Cerebellar cortex (tissue), 1 donor: ENCODE data around the gene TRIM44.

Experiments
- DNase-seq: peaks from one replicate; pipeline ENCODE4 v3.0.0-alpha.2; 2015; ENCODE audit warnings: low spot score

TRIM44 gene

GRCh38 chr11:35662649-35663407 is at the start of gene TRIM44:
TRIM44 (plus strand) TSS chr11:35662775; CDS start chr11:35663112, 337 bp downstream.
- DNase-seq = peak; percentile 44

DNA sequence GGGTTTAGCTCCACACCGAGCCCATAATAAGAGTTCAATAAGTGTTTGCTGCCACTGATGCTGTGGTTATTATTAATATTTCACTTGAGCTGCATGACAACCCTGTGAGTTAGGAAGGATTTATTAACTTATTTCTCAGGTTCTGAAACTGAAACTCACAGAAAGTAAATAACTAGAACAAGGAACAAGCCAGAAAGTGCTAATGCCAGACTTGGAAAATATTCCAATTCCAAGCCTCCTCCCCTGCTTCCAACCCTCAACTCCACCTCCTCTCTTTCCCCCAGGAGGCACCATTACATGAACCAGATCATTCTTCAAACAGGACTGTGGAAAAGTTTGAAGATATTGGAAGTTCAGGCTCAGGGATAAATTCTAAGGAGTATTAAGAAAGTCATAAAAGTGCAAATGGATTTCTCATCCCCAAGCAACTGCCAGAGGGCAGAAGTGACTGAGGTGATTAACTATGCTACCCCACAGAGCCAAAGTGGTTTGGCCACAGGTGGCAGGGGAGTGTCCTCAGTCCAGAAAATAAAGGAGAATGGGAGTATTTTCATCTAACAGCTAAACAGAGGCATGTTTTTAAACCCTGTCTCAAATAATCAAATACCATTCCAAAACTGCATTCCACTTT is 47.5 kb upstream of the TRIM44 start:
- DNase-seq = no peak

DNA sequence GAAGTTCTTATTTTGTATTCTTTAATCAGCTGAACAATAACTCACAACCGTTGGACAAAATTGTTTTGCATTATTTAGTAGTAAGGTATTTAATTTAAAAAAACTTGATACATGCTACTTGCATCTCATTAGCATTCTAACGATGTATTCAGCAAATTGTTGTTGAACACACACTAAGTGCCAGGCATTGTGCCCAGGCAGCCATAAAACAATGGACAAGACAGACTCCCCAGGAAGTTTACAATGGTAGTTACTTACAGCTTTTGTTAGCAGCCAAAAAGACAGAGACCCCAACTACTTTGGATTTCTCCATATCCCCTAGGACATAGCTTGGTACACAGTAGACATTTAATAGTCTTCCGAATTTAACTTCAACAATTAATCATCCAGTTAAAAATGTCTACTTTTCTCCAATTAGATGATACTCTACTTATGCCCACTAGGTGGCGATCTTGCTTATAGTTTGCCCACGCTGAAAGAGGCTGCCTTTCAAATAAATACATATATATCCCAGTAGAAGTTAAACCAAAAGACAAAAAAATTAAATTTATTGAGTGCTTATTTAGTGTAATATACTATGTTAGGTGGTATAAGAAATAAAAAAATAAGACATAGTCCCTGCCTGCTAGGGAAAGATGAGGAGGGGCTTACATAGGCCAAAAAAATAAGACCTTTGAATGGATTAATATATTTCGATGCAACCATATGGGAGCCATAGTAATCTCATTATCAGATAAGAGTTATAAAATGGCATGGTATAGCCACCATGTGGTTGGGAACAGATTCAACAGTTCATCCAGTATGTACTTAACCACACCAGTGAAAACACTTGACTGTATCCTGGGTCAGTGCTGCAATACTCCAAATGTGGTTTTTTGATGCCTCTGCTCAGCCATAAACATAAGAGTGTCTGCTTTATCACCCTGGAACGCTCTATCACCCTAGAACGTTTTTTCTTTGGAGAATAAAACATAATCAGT is 46.4 kb upstream of the TRIM44 start:
- peak; percentile 80 for DNase-seq

GRCh38 chr11:35617316-35617686 is 45.3 kb upstream of the TRIM44 start:
- DNase-seq = no peak

GRCh38 chr11:35617687-35618496 is 44.7 kb upstream of the TRIM44 start, which contains the start of gene FJX1:
FJX1 (plus strand) TSS chr11:35618460; CDS start chr11:35618637, 177 bp downstream.
- peak; percentile 77 for DNase-seq

DNA sequence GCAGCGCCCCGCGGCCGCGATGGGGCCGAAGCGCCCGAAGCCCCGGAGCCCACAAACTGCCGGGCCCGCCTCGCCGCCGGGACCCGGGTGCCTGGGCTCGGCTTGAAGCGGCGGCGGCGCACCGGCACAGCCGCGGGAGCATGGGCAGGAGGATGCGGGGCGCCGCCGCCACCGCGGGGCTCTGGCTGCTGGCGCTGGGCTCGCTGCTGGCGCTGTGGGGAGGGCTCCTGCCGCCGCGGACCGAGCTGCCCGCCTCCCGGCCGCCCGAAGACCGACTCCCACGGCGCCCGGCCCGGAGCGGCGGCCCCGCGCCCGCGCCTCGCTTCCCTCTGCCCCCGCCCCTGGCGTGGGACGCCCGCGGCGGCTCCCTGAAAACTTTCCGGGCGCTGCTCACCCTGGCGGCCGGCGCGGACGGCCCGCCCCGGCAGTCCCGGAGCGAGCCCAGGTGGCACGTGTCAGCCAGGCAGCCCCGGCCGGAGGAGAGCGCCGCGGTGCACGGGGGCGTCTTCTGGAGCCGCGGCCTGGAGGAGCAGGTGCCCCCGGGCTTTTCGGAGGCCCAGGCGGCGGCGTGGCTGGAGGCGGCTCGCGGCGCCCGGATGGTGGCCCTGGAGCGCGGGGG is 44.0 kb upstream of the TRIM44 start:
- no peak for DNase-seq

- peak; percentile 65 for DNase-seq
Observed at GRCh38 chr11:35619116-35619854, 43.3 kb upstream of the TRIM44 start.

DNA sequence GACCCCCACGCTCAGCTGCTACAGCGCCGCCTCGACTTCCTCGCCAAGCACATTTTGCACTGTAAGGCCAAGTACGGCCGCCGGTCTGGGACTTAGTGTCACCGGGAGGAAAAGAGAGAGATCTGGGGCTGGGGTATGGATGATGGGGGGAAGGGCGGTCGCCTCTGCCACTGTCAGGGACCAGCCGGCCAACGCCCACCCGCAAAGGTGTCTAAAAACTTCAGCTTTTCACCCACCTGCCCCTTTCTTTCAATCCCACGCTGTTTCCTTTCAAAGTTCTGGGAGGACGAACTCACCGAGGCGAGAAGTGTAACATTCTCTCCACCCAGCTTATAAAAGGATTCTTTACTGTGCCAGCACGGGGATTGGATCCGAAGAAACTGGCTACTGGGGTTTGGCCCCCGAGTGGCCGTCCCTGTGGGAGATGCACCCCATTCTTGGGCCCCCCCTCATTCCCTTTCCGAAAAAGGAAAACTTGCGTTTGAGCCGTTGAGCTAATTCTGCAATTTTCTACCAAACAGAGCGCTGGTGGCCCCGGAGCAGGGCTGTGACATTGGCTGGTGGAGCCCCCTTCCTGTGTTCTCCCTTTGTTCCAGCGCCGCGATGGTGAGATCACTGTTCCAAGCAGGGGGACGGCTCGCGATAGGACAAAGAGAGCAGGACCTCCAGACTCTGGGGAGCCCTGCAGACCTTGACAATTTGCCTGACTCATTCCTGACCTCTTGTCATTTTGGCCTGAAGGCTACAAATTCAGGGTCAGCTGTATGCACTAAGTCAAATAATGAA is 42.5 kb upstream of the TRIM44 start:
- peak; percentile 59 for DNase-seq

GRCh38 chr11:35620795-35621194 is 41.8 kb upstream of the TRIM44 start:
- no peak for DNase-seq

GRCh38 chr11:35621620-35622019 is 41.0 kb upstream of the TRIM44 start:
- DNase-seq = no peak

- no peak for DNase-seq
Observed at GRCh38 chr11:35622070-35622469, 40.5 kb upstream of the TRIM44 start.

GRCh38 chr11:35623621-35624168 is 38.9 kb upstream of the TRIM44 start:
- no peak for DNase-seq

GRCh38 chr11:35624316-35624715 is 38.3 kb upstream of the TRIM44 start:
- DNase-seq = no peak

DNA sequence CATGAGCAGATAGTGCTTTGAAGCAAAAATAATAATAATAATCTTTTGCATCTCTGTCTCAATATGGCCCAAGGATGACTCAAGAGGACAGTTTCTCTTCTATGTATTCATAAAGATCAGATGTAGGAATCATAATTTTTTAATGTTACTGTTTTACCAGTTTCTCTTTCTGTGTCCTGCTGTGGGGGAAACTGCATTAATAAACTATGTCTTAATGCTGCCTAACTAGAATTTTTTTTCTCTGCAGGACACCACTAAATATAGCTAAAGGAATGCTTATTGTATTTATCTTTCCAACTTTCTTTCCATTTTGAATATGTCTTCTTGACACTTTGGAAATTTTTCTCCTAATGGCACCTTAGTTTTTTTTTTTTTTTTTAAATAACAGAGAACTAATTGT is 37.8 kb upstream of the TRIM44 start:
- no peak for DNase-seq

DNA sequence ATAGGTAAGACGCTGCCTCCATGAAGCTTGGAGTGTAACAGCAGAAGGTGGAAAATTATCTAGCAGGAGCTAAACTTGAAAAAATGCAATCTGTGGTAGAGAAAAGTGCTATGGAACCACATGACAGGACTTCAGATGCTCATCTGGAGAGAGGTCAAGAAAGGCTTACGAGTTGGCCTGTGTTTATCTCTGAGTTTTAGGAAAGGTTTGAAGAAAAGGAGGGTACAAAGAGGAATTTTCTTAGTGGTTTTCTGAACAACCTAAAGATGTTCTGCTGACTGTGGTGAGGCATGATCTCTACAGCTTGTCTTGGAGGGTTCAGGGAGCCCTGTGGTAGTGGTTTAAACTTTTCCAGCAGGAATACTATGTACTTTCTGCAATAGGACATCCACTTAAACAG is 36.1 kb upstream of the TRIM44 start:
- DNase-seq = no peak

GRCh38 chr11:35629511-35629910 is 33.1 kb upstream of the TRIM44 start:
- DNase-seq = no peak

DNA sequence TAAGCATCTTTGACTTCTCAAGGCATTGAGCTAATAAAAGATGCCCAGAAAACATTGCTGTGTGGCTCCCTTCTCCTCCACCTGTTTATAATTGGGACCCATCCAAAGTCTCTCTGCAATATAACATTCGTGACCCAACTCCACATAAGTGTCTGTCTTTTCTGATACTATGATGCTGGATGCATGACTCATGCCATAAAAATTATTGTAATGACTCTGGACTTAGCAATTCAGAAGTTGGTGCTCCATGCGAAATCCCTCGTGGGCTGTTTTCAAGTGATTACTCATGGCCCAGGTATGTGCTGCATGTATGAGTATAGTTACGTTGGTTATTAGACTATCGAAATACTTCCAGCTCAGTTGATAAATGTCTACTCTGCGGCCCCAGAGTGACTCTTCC is 32.7 kb upstream of the TRIM44 start:
- no peak for DNase-seq

GRCh38 chr11:35631891-35632290 is 30.7 kb upstream of the TRIM44 start:
- DNase-seq = no peak

- no peak for DNase-seq
Observed at GRCh38 chr11:35632301-35632700, 30.3 kb upstream of the TRIM44 start.
